ENCODE measurements around the gene HOXB2. TPM values are rescaled to one million over a fixed set of nuclear protein-coding genes. Genes with fewer than 3 reads are reported as not detected.

HOXB2 gene
- not detected in 2 replicates for total RNA-seq (2014; rRNA removed; shearing (Covaris generic))
- not detected in 2 replicates for total RNA-seq (2022)
- Bru-seq, nascent RNA: not detected
- BruChase-seq, experiment 1, labeled RNA remaining after a 6-hour chase: not detected
- not detected for BruChase-seq, experiment 2, labeled RNA remaining after a 2-hour chase
- long read RNA-seq: 0 reads

DNA sequence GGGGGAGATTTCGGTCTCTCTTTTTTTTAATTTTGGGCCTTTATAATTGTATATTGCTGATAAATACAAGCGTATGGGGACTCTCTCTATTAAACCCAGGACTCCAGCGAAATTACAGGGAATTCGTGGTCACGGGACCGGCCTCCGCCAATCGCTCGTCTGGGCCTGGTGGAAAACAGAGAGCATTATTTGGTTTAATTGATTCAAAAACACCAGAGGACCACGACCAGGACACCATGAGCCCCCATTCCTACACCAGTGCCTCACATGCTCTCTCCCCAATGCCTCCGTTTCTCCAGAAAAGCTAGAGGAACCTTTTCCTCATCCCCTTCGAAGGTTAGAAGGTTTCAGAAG, at the start of gene HOXB2:
Gene HOXB2, minus strand, starts transcription at position 88 of the 354 bp plus-strand sequence. CDS start 198 bp downstream, outside the sequence.
- no TSS peak for BruUV-seq (replicated peaks)

DNA sequence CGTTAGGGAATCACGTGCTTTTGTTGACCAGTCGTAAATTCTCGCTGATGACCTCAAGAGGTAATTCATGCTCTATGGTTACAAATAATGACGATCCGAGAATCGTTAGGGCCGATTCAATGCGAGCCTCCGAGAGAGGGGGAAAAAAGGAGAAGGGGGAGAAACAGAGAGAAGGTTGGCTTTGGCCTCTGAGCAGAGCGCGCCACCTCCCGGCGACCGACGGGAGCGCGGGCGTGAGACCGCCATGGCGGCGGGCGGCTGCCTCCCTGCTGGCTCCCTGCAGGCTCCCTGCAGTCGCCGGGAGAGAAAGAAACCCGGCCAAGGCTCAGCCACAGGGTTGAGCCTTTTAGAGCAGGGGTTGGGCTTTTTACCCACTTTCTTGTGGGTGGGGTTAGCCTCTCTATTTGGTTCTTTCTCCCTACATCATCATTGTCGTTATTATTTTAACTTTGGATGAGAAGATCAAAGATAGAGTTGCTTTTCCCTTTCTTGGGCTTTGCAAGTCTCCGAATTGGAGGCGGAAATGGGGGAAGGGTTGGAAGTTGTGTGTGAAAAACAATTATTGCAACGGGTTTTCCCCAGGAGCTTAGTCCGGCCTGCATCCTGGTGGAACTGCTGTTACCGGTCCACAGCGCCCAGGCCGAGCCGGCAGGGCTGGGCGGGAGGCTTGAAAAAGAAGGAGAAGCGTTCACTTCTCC, 49.1 kb upstream of the HOXB2 start:
- Histone ChIP-seq H3K9me3 (ENCODE audit: low read length) (no peaks in the 10 kb centered on the region), H3K4me3 (ENCODE audit: low read depth, low read length, poor library complexity, severe bottlenecking) (no peak overlapping the region), H2AFZ (ENCODE audit: low read length) (no peak overlapping the region; the same call in 1 of the 2 replicates), H3K9me2 (ENCODE audit: insufficient read depth, low read length) (no peaks in the 10 kb centered on the region), H3K36me3 (ENCODE audit: insufficient read depth, low read length) (no peaks in the 10 kb centered on the region), H3K4me1 (ENCODE audit: insufficient read depth, low read length, poor library complexity, severe bottlenecking) (peaks cover 6% of the 10 kb centered on the region), H3K4me2 (ENCODE audit: low read length) (0 out of 2 replicates have a peak overlapping the region, but pooled peaks have one; percentile 35), H3K27ac (ENCODE audit: low read depth, low read length, poor library complexity, severe bottlenecking) (no peak overlapping the region), H3K79me2 (ENCODE audit: insufficient read depth, low read depth, low read length) (no peaks in the 10 kb centered on the region), H4K20me1 (ENCODE audit: insufficient read depth, low read length) (no peaks in the 10 kb centered on the region)
- no TSS peak for BruUV-seq (replicated peaks)
- peak; percentile 78 for DNase-seq (ENCODE audit: low spot score)
- intact Hi-C loops (cut with micrococcal nuclease; ENCODE audit: unreplicated experiment): loop anchor here (1.0 to 10.0 kb wide), 2 partner anchors 258 to 329 kb away; no protein-coding TSS in a partner anchor
- CTCF ChIA-PET (ENCODE audit: unreplicated experiment): no interaction called here
- TF ChIP-seq, protein P1, sequence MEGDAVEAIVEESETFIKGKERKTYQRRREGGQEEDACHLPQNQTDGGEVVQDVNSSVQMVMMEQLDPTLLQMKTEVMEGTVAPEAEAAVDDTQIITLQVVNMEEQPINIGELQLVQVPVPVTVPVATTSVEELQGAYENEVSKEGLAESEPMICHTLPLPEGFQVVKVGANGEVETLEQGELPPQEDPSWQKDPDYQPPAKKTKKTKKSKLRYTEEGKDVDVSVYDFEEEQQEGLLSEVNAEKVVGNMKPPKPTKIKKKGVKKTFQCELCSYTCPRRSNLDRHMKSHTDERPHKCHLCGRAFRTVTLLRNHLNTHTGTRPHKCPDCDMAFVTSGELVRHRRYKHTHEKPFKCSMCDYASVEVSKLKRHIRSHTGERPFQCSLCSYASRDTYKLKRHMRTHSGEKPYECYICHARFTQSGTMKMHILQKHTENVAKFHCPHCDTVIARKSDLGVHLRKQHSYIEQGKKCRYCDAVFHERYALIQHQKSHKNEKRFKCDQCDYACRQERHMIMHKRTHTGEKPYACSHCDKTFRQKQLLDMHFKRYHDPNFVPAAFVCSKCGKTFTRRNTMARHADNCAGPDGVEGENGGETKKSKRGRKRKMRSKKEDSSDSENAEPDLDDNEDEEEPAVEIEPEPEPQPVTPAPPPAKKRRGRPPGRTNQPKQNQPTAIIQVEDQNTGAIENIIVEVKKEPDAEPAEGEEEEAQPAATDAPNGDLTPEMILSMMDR (conservative IDR thresholded peaks at IDR 0.05; ENCODE audit: low read length): peak; percentile 85
- no peak for TF ChIP-seq EZH2phosphoT487 (IDR thresholded peaks at IDR 0.05; ENCODE audit: borderline replicate concordance, low read depth, low read length)
- POLR2A ChIA-PET: no interaction called here

More for the DNA sequence above, at the start of gene HOXB2:
- ChIA-PET POLR2A (no interaction called here), CTCF (ENCODE audit: unreplicated experiment) (no interaction called here)
- intact Hi-C loops (cut with micrococcal nuclease; ENCODE audit: unreplicated experiment): no loop called here
- Histone ChIP-seq H4K20me1 (ENCODE audit: insufficient read depth, low read length) (no peaks in the 10 kb centered on the region), H3K4me3 (ENCODE audit: low read depth, low read length, poor library complexity, severe bottlenecking) (no peak within 1 kb of the TSS), H3K79me2 (ENCODE audit: insufficient read depth, low read depth, low read length) (no peaks in the 10 kb centered on the region), H3K9me3 (ENCODE audit: low read length) (no peaks in the 10 kb centered on the region), H3K27ac (ENCODE audit: low read depth, low read length, poor library complexity, severe bottlenecking) (no peak within 1 kb of the TSS), H3K36me3 (ENCODE audit: insufficient read depth, low read length) (peaks cover 4% of the 10 kb centered on the region; the same call in 1 of the 2 replicates), H3K4me1 (ENCODE audit: insufficient read depth, low read length, poor library complexity, severe bottlenecking) (no peaks in the 10 kb centered on the region), H3K4me2 (ENCODE audit: low read length) (no peak within 1 kb of the TSS), H3K9me2 (ENCODE audit: insufficient read depth, low read length) (no peaks in the 10 kb centered on the region), H2AFZ (ENCODE audit: low read length) (no peak within 1 kb of the TSS)
- no peak for TF ChIP-seq EZH2phosphoT487 (IDR thresholded peaks at IDR 0.05; ENCODE audit: borderline replicate concordance, low read depth, low read length)
- TF ChIP-seq, protein P1 (conservative IDR thresholded peaks at IDR 0.05; ENCODE audit: low read length): no peak
- DNase-seq (ENCODE audit: low spot score): no peak
